ENCODE measurements around the gene AUTS2. TPM values are rescaled to one million over a fixed set of nuclear protein-coding genes. Genes with fewer than 3 reads are reported as not detected.

Gene AUTS2
- total RNA-seq, 2 donors from 2014 or later, result 43.4 to 52.9 TPM

DNA sequence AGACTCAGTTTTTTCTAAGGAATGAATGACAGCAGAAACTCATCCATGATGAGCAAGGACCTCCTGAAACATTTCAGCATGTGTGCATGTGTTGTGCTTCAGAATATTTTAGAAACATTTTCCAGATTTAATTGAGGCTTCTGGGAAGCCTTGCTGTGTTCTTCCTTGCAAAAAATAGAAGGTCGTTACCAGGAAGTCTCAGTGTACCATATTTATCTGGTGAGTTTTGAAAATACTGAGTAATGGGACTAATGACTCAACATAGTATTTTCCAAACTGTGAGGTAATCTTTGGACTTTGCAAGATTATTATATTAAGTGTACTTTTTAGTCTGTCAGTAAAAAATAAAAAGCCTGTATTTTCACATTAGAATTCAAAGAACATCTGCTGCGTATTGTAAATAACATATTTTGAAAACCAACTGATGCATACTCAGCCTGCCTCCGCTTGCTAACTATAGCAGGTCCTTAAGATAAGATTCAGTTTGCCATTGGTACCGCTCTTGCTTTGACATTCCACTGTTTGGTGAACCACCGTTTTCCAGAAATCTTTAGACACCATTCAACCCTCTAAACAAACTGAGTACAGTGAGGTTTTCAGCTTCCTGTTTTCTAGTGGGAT, 794.1 kb downstream of the AUTS2 start:
- intact Hi-C loops (cut with DNase I), result no loop called here
- DNase-seq (ENCODE audit: low spot score), result no peak

DNA sequence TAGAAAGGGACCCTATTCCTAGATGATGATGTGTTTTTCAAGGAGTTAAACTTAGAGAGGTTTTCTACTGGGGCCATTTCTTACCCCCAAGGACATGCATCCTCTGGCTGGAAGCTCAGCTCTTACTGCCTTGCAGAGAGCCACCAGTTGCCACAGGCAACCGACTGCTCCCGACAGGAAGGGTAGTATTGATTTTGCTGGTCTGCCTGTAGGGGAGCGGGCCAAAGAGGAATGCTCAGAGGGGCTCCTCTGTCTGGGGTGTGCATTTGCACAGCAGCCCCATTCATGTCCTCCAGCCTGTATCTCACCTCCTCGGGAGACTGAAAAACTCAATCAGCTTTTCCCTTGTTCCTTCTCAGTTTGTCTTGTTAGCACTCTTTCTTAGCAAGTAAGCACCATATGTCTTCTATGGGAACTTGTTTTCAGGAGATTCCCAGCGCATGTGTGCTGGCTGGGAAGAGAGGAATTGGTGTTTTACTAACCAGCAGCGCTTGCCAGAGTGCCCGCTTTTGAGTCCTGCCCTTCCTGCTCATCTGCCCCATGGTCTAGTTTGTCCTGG, 794.7 kb downstream of the AUTS2 start:
- no peak for DNase-seq (ENCODE audit: low spot score)
- intact Hi-C loops (cut with DNase I), result no loop called here

DNA sequence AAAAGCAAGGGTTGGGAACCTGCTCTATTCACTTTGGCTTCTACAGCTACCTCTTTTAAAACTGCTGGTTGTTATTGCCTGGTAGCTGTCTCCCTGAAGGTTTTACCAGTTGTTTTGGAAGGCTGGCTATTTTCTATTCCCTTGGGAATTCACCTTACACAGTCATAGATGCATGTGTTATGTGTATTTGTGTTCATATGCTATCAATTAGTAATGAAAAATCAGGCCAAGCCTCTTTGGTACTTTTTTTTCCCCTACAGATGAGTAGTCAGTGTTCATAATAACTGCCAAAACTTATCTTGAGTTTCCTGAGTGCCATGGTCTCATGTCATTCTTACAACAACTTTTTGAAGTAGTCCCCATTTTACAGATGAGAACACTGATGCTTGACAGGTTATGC, 795.7 kb downstream of the AUTS2 start:
- intact Hi-C loops (cut with DNase I), result no loop called here

DNA sequence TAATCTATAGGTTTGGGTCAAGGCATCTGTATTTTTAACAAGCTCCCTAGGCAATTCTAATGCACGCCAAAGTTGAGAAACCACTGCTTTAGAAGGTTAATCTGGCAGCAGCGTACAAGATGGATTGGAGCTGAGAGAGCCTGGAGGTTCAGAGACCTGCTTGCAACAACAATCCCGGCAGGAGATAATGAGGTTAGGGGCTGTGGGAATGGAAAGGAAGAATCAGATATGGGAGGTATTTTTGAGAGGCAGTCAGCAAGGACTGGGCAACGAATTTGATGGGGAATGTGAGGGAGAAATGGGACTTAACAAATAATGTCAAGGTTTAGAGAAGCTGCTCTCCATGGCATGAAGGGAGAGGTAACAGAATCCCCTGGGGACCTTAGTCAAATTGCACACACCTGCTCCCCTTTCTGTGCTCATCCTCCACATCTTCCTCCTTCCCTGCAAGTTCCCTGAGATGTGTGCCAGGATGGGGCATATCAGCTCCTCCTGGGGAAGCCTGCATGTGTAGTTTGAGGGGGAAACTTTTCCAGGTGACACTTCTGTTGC, 802.6 kb downstream of the AUTS2 start:
- no peak for DNase-seq (ENCODE audit: low spot score)
- intact Hi-C loops (cut with DNase I), result no loop called here

More for the DNA sequence above, 795.7 kb downstream of the AUTS2 start:
- no peak for DNase-seq (ENCODE audit: low spot score)

DNA sequence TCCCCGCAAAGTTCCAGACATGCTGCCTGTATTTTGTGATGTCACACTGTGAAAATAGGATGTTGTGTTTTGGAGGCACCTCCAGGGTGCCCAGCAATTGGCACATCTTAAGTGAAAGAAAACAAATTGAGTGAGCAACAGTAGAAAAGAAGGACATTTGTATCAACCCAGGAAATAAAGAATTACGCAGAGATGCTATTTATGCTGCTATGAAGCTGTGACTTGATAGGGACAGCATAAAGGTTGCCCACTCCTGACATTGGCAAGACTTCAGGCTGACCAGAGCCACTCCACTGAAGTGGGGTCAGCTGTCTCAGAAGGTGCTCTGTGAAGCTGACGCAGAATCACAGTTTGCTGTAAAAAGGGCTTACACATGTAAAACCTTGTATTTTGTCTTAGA, 803.8 kb downstream of the AUTS2 start:
- intact Hi-C loops (cut with DNase I), result no loop called here
- no peak for DNase-seq (ENCODE audit: low spot score)

DNA sequence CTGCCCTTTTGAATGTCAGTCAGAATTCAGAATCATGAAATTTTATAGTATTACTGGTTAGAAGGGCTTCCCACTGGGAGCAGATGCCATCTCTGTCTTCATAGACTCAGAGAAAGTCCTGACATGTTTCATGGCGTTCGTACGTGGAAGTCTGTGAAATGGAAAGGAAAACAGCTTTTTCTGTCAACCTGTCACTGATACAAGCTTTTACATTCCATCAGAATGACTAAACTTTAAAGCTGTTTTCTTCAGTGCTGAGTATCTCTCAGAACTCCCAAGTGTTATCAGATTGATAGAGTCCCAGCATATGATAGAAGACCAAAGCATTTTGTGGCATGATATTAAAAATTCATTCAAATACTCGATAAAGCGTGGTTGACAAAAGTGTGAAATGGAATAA, 807.0 kb downstream of the AUTS2 start:
- DNase-seq (ENCODE audit: low spot score), result no peak
- intact Hi-C loops (cut with DNase I), result no loop called here

DNA sequence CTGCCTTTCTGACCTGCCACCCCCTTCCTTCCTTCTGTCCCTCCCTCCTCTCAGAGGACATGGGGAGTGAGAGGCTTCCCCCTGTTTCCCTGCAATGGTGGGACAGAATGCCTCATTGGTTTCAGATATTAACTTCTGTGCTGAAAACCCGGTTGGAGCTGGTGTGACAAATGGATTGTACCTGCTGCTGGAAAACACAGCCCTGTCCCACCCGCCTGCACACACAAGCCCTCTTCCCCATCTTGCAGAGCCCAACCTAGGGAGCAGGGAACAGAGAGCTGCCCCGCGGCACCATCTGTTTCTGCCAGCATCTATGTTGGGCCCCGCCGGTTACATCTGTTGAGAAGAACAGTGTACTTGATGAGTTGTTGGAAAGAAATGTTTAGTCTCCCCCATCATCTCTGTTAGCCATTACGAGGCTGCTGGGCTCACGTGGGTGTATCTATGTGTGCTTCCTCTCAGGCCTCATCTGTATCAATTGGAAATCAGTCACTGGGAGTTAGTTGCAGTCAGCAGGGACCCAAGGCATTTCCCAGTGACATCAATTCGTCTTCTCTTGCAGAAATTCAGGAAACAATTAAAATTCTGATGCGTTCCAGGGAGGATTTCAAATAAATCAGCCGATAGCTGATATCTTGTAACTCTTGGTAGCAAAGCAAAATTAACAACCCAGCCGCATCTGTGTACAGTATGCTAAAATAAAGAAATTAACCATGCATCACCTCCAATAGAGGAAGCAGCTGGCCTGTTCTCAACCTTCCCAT, 808.1 kb downstream of the AUTS2 start:
- DNase-seq (ENCODE audit: low spot score), result no peak
- intact Hi-C loops (cut with DNase I), result no loop called here

DNA sequence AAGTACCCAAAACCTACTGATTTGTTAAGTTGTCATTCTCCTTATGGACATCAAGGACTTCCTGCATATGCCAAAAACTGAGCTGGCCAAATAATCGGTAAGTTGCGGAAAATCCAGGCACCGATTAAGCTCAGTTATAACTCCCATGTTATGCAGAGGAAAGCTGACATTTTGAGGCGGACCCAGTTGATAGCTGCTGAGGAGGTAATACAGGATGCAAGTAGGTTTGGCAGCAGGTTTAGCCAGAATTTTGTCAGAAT, 808.6 kb downstream of the AUTS2 start:
- intact Hi-C loops (cut with DNase I), result no loop called here

DNA sequence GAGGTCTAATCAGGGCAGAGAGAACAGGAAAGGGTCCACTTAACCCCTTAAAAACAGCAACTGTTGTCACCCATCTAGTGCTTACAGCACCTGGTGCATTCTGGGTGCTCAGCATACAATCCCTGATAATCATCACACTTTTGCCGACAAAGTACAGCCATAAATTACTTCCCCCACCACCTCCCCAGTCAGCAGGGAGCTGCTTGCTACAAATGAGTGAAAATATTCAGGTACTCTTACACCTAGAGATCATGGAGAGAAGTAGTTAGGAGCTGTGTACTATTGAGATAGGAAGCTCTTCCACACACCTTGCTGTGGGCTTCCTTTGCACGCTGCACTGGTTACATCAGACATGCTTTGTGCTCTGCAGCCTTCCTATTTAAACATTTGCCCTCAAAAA, 810.2 kb downstream of the AUTS2 start:
- intact Hi-C loops (cut with DNase I), result loop anchor here in 1 of 2 donors (1.0 kb wide), 1 partner anchor 32 kb away; no protein-coding TSS in a partner anchor
- DNase-seq (ENCODE audit: low spot score), result no peak

More for the DNA sequence above, 808.6 kb downstream of the AUTS2 start:
- DNase-seq (ENCODE audit: low spot score), result no peak

DNA sequence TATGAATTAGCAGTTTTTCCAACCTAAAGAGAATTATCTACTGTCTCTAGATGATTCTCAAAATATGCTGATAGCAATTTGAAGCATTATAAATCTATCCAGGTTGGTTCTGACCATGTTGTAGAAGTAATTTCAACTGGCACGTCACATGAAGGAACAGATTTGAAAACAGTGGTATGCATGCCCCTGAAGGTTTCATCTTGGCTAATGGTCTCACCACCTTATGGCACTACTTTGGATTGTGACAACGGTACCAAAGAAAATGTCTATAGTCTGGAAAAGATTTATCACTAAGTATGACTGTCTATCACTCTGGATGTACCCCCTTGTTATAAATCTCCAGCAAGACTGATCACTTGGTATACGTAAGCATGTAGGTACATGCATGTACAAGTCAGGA, 810.6 kb downstream of the AUTS2 start:
- intact Hi-C loops (cut with DNase I), result loop anchor here in 1 of 2 donors (1.0 kb wide), 1 partner anchor 31 kb away; no protein-coding TSS in a partner anchor
- DNase-seq (ENCODE audit: low spot score), result no peak

DNA sequence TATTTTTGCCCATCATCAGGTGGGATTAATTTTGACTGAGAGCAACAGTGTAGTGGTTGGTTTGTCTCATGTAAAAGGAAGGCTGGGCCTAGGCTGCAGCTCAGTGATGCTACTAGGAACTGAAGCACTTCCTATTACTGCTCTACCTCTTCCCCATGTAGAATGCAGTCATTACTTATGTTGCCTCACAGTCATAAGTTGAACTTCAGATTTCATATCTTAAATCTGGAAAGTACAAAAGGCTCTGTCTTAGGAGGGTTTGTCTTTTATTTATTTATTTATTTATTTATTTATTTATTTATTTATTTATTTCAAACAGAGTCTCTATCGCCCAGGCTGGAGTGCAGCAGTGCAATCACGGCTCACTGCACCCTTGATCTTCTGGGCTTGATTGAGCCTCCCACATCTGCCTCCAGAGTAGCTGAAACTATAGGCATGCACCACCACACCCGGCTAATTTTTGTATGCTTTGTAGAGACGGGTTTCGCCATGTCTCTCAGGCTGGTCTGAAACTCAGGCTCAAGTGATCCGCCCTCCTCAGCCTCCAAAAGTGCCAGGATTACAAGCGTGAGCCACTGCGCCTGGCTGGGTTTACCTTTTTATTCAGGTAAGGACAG, 812.0 kb downstream of the AUTS2 start:
- DNase-seq (ENCODE audit: low spot score), result no peak
- intact Hi-C loops (cut with DNase I), result no loop called here

DNA sequence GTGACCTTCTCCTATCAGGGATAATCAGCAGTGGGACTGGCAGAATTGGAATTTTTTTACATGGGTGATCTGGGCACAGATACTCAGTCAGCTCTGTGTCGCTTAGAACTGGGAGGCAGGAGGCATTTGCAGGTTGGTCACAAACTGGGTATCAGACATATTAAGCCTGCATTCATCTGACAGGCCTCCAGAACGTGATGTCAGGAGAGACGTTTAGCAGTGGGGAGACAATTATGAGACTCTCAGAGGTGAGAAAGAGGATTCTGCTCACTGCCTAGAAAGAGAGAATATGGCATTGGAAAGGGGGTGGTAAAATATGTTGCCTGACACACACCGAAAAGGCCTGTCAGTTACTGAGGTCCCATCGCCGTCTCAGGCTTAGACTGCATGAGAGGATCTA, 816.1 kb downstream of the AUTS2 start:
- DNase-seq (ENCODE audit: low spot score), result no peak
- intact Hi-C loops (cut with DNase I), result no loop called here

DNA sequence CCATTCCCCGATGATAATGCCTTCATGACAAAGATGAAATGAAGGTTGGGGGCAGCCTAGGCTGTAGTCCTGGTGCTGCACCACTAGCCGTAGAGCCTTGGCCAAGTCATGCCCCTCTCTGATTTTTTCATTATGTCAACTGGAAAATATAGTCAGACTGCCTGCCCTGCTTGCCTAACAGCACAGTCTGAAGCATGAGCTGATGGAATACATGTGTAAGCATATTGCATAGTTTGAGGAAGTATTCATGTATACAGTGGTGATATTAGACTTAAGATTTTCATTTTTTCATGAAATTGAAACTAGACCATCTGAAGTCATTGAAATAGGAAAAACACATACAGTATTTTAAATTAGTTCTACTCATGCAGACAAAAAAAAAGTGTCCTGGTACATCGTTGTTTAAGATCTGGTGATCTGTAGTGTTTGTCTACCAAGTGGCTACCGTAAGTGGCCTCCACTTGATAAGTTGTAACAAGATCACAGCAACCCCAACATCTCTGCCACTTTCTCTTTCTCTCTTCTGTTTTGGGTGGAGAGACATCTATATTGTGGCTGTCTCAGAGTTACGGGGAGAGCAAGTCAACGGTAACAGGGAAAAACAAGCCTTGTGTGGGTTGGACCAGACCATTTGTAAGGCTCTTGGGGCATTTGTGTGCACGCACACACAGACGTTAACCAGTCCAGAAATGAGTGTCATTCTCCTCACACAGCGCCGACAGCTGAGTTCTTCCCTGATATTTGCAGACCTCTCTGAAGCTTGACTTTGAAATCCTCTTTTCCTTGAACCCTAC, 817.1 kb downstream of the AUTS2 start:
- intact Hi-C loops (cut with DNase I), result no loop called here
- no peak for DNase-seq (ENCODE audit: low spot score)

DNA sequence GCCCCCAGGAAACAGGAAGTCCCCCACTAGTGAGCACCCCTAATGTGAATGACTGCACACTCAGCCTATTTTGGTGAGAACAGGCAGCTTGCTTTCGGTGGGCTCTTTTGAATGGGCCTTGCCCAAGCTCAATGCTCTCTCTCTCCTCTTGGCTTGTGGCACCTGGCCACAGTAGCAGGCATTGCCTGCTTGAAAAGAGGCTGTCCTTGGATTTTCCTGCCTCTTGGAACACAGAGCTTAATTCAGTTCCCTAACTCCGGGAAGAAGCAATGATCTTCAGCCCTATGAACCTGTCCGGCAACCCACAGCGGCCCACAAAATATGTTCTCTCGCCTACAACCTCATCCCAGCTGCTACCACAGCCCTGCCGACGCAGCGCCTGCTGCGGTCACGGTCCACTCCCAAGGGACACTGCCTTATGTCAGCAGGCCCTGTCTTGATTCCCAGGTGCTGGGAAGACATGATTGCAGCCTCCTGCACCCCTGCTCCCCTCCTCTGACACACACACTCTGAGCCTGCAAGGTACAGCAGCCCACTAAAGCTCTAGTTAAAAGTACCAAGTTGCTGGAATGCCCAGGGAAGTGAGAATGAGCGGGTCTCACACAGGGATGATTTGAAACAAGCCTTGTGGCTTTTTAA, 818.2 kb downstream of the AUTS2 start:
- intact Hi-C loops (cut with DNase I), result no loop called here
- DNase-seq (ENCODE audit: low spot score), result no peak

DNA sequence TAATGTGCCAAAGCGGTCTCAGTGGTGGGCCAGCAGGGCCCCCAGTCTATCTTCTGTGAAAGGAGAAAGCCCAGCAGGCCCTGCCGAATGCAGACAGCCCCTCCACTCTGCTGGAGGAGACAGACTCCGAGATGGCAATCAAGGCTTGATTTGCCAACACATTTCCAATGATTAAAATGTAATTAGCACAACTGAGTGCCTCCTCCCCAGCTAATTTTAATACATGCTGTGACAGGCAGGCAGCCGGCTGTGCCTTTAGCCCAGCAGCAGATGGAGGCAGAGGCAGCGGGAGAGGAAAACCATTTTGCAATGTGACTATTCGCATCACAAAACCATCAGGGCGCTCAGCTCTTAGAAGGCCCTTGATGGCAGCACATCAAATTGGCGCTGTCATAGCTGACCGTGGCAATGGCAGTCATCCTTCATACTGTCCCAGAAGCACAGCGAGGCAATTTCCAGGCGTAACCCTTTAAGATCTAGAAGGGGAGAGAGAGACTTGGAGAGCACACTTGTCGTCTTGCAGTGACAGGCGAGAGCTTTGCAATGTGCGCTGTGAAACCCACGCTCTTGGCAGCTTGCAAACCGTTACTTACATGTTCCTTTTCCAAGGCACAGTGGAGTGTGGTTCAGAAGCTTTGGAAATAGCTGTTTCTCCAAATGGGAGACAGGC, 818.8 kb downstream of the AUTS2 start:
- DNase-seq (ENCODE audit: low spot score), result no peak
- intact Hi-C loops (cut with DNase I), result no loop called here

DNA sequence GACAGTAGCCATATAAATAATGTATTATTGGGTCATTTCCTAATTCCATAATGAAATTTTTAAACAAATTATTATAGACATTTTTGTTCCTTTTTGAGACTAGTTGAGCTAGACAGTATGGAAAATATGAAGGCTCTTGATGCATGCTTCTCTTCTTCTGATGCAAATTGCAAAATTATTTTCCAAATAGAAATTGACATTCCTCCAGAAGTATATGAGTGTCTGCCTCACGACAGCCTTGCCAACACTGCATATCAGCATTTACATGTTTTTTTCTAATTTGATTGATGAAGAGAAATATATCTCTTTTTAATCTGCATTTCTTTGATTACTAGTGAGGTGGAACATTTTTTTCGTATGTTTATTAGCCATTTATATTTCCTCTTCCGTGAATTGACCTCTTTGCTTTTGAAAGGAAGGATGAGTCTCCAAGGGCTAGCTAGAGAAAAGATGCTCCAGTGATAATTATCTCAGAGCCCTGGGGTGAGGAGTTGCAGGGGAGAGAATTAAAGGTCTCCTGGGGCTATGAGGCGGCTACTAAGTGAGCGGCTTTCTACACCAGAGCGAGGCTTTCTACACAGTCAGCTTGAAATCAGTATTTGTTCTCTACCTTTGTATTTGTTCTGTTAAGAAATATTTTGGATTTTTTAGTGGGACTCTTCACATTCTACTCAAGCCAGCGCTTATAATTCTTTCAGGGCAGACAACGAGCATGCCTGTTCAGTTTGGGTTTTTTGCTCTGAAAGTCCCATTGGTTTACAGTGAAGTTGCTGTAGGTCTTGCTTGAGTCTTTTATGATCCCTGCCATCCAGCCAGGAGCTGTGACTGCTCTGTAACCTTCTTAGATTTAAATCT, 821.5 kb downstream of the AUTS2 start:
- DNase-seq (ENCODE audit: low spot score), result no peak
- intact Hi-C loops (cut with DNase I), result no loop called here

DNA sequence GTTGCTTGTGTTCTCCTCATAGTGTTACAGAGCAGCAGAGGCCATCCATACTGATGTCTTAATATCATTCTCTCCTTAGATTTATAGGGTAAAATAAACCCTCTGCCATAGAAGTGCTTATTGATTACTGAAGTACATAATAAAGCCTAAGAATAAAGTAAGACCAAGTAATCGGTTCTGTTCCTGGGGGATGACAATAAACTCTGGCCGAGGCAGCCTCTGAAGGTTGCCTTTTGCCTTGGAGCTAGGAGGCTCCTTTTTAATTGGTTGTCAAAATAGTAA, 822.0 kb downstream of the AUTS2 start:
- intact Hi-C loops (cut with DNase I), result no loop called here
- DNase-seq (ENCODE audit: low spot score), result no peak

DNA sequence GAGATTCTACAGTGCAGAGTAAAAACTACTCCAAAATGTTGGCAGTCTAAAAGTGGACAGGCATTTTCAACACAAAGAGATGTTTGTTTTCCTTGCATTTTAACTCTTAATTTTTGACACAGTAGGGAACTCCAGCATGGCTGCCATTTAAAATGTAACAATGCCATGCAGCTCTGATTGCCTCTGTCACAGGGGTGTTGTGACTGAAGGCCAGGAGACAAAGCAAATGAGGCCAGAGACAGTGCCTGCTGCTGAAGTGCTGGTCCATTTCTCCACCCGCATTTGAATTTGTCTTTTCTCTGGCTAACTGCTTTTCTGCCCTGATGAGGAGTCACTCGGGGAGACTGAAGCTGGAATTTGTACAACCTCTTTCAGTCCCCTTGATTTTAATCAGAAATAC, 823.0 kb downstream of the AUTS2 start:
- intact Hi-C loops (cut with DNase I), result no loop called here
- no peak for DNase-seq (ENCODE audit: low spot score)

Measured in posterior vena cava (tissue), 2 donors.